Testis (tissue), 2 donors: ENCODE measurements around the gene GPR150.

Experiments
- CTCF ChIP-seq, 3 experiments: fragments of 450-650 bp in 2 of 3; fragments of 200-600 bp in 1 of 3; sonication (generic) in 1 of 3; IDR thresholded peaks; one replicate each; pipeline ENCODE4 v1.5.1; 2016 to 2019; ENCODE audit warnings: antibody characterized with exemption in 3 of 3, mild to moderate bottlenecking in 2 of 3, moderate library complexity in 1 of 3
- POLR2A ChIP-seq: fragments of 450-650 bp; IDR thresholded peaks from one replicate; pipeline ENCODE4 v1.6.1; 2017; ENCODE audit warnings: antibody characterized with exemption, mild to moderate bottlenecking, moderate library complexity

GRCh38 chr5:95649274-95649673 is 29.4 kb downstream of the GPR150 start:
- TF ChIP-seq CTCF (IDR thresholded peaks at IDR 0.05) (no peak), POLR2A (no peak)
